Measurements from ENCODE around the gene AMBRA1.
A peak's percentile ranks its signal among the peaks of the same experiment; 100 is the strongest.

The AMBRA1 gene

GRCh38 chr11:46357483-46357936, 236.3 kb downstream of the AMBRA1 start:
- Histone ChIP-seq H3K36me3 (ENCODE audit: low read depth) (peaks cover 12% of the 10 kb centered on the region), H3K4me1 (ENCODE audit: insufficient read depth, poor library complexity, severe bottlenecking) (peaks cover 25% of the 10 kb centered on the region), H3K9me3 (ENCODE audit: severe bottlenecking) (no peaks in the 10 kb centered on the region), H3K27me3 (ENCODE audit: insufficient read depth, poor library complexity, severe bottlenecking) (no peaks in the 10 kb centered on the region), H3K4me3 (ENCODE audit: severe bottlenecking) (no peak overlapping the region), H3K27ac (ENCODE audit: poor library complexity, severe bottlenecking) (no peak overlapping the region)
- ATAC-seq (ENCODE audit: low read depth) (peak; percentile 55), DNase-seq (ENCODE audit: low spot score) (no peak)
- TF ChIP-seq CTCF (IDR thresholded peaks at IDR 0.05; ENCODE audit: poor library complexity, severe bottlenecking), result no peak

- ATAC-seq (ENCODE audit: low read depth), result peak; percentile 71
- H3K27ac ChIP-seq (ENCODE audit: poor library complexity, severe bottlenecking), result no peak overlapping the region
- H3K4me1 ChIP-seq (ENCODE audit: insufficient read depth, poor library complexity, severe bottlenecking), result peaks cover 21% of the 10 kb centered on the region
- H3K36me3 ChIP-seq (ENCODE audit: low read depth), result peaks cover 12% of the 10 kb centered on the region
- DNase-seq (ENCODE audit: low spot score), result no peak
- no peaks in the 10 kb centered on the region for H3K9me3 ChIP-seq (ENCODE audit: severe bottlenecking)
- TF ChIP-seq CTCF (IDR thresholded peaks at IDR 0.05; ENCODE audit: poor library complexity, severe bottlenecking), result no peak
- no peak overlapping the region for H3K4me3 ChIP-seq (ENCODE audit: severe bottlenecking)
- H3K27me3 ChIP-seq (ENCODE audit: insufficient read depth, poor library complexity, severe bottlenecking), result no peaks in the 10 kb centered on the region
These were observed 236.8 kb downstream of the AMBRA1 start for GRCh38 chr11:46356924-46357482.

DNA sequence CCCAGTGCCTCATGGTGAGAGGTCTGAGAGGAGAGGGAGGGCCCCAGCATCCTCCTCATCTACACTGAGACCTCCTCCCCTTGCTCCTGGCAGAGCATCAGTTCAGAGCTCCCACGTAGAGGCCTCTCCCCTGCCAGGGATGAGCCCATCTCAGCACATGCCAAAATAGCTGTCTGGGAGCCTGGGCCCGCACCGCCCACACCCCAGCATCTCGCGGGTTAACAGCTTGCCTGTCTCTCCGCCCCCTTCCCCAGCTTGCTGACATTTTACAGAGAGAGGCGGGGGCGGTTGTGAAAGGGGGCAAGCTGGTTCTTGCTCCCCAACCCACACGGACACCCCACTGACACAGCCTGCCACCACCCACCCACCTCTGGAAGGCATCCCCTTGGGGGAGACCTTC, 240.1 kb downstream of the AMBRA1 start:
- H3K4me1 ChIP-seq (ENCODE audit: insufficient read depth, poor library complexity, severe bottlenecking), result peaks cover 19% of the 10 kb centered on the region
- TF ChIP-seq CTCF (IDR thresholded peaks at IDR 0.05; ENCODE audit: poor library complexity, severe bottlenecking), result no peak
- no peaks in the 10 kb centered on the region for H3K9me3 ChIP-seq (ENCODE audit: severe bottlenecking)
- no peaks in the 10 kb centered on the region for H3K27me3 ChIP-seq (ENCODE audit: insufficient read depth, poor library complexity, severe bottlenecking)
- peak overlapping the region; percentile 44 for H3K27ac ChIP-seq (ENCODE audit: poor library complexity, severe bottlenecking)
- ATAC-seq (ENCODE audit: low read depth) (no peak), DNase-seq (ENCODE audit: low spot score) (no peak)
- H3K36me3 ChIP-seq (ENCODE audit: low read depth), result peaks cover 12% of the 10 kb centered on the region
- no peak overlapping the region for H3K4me3 ChIP-seq (ENCODE audit: severe bottlenecking)

DNA sequence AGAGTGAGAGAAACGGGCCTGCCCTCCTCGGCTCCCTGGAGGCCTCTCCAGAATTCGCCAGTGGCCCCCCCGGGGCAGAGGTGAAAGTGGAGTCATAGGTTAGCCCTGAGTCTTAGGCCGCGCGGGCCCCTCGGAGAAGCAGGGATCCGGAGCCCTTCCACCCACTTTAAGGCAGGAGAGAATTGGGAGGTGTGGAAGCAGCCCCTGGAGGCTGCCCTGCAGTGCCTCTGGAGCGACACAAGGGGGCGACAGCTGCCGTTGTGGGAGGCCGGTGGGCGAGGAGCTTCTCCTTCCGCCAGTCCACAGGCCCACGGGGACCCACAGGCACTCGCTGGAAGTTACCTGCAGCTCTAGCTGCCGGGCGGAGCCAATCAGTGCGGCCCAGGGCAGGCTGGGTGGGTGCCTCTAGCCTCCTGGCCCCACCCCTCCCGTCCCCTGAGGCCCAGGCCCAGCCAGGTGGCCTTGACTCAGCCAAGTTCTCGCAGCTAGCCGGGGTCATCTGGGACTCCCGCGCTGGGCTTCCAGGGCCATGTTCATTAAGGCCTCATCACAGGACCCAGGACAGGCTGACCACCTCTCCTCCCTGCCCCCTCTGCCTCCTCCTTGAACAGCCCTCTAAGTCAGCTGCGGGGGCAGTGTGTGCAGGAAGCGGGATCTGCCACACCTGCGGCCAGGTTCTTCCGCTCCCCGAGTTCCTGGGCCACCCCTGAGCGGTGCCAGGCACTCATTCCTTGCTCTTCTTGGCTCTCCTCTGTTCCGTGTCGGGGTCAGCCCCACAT, 241.6 kb downstream of the AMBRA1 start:
- Histone ChIP-seq H3K4me3 (ENCODE audit: severe bottlenecking) (peak overlapping the region; percentile 15), H3K27ac (ENCODE audit: poor library complexity, severe bottlenecking) (peak overlapping the region; percentile 44), H3K4me1 (ENCODE audit: insufficient read depth, poor library complexity, severe bottlenecking) (peaks cover 13% of the 10 kb centered on the region), H3K36me3 (ENCODE audit: low read depth) (peaks cover 12% of the 10 kb centered on the region), H3K27me3 (ENCODE audit: insufficient read depth, poor library complexity, severe bottlenecking) (no peaks in the 10 kb centered on the region), H3K9me3 (ENCODE audit: severe bottlenecking) (no peaks in the 10 kb centered on the region)
- DNase-seq (ENCODE audit: low spot score), result no peak
- peak; percentile 48 for ATAC-seq (ENCODE audit: low read depth)
- TF ChIP-seq CTCF (IDR thresholded peaks at IDR 0.05; ENCODE audit: poor library complexity, severe bottlenecking), result peak; percentile 74

GRCh38 chr11:46351606-46352005, 242.2 kb downstream of the AMBRA1 start:
- no peak for DNase-seq (ENCODE audit: low spot score)
- Histone ChIP-seq H3K36me3 (ENCODE audit: low read depth) (peaks cover 12% of the 10 kb centered on the region), H3K4me1 (ENCODE audit: insufficient read depth, poor library complexity, severe bottlenecking) (peaks cover 7% of the 10 kb centered on the region), H3K4me3 (ENCODE audit: severe bottlenecking) (no peak overlapping the region), H3K27me3 (ENCODE audit: insufficient read depth, poor library complexity, severe bottlenecking) (no peaks in the 10 kb centered on the region), H3K9me3 (ENCODE audit: severe bottlenecking) (no peaks in the 10 kb centered on the region), H3K27ac (ENCODE audit: poor library complexity, severe bottlenecking) (peak overlapping the region; percentile 44)
- TF ChIP-seq CTCF (IDR thresholded peaks at IDR 0.05; ENCODE audit: poor library complexity, severe bottlenecking), result no peak
- ATAC-seq (ENCODE audit: low read depth), result no peak
